ENCODE data around the gene ZDHHC18. TPM values are rescaled to one million over a fixed set of nuclear protein-coding genes. Genes with fewer than 3 reads are reported as not detected.
"Not testable (repeated sequence)": the region's sequence is repeated elsewhere in the genome, so short reads cannot be mapped to it uniquely, and the experiment has no call there.

The ZDHHC18 gene
- total RNA-seq, 2 experiments from 2014 or later, result 45.1 to 55.0 TPM

DNA sequence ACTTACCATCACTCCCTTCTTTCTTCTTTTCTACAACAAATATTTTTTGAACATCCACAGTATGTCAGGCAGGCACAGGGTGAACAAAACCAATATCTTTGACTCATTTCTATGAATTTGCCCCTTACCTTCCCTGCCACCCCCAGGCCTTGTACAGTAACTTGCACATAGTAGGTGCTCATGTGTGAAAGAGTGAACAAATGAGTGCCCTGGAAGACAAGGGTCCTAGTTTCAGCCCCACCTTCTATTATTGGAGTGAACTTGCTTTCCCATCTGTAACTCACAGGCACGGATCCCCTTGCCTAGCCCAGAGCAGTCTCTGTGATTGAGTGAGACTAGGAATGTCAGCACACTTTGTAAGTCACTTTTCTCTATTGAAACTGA lies 12.8 kb downstream of the ZDHHC18 start:
- ChIA-PET POLR2A (no interaction called here), CTCF (interaction anchor here (1.1 to 1.8 kb wide), 5 partner anchors 11 to 51 kb away, joined by 3 to 7 read pairs (median 4); partner anchors contain the start of gene ZDHHC18)
- H3K4me3 Mint-ChIP-seq, result no peak overlapping the region
- H3K4me1 Mint-ChIP-seq, result peaks cover 26% of the 10 kb centered on the region
- peak overlapping the region; percentile 66 for H3K27ac Mint-ChIP-seq
- DNase-seq, result no peak
- H3K36me3 Mint-ChIP-seq (ENCODE audit: low read depth), result peaks cover 39% of the 10 kb centered on the region
- no peaks in the 10 kb centered on the region for H3K27me3 Mint-ChIP-seq
- H3K9me3 Mint-ChIP-seq, result no peaks in the 10 kb centered on the region

DNA sequence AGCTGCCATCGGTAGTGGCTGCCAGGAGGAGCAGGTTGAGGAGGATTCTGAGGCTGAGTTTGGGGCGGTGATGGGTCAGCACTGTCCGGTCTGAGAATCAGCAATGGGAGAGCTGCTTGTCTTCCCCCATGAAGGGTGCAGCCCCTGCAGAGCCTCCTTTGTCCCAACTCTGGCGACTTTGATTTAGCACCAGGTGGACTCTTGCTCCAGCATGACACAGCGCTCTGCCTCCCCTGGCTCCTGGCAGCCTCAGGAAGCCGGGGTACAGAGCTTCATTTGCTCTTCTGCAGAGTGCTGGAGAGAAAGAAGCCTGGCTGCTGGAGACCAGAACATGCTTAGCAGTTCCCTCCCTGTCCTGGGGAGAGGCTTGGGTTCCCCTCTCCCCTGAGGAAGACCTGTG lies 13.3 kb downstream of the ZDHHC18 start:
- CTCF ChIA-PET, result interaction anchor here (0.5 to 1.8 kb wide), 5 partner anchors 14 to 51 kb away, joined by 3 to 5 read pairs (median 3); partner anchors contain the start of gene ZDHHC18
- no peak for DNase-seq
- Mint-ChIP-seq H3K27ac (no peak overlapping the region), H3K4me3 (no peak overlapping the region), H3K9me3 (no peaks in the 10 kb centered on the region), H3K4me1 (peaks cover 21% of the 10 kb centered on the region), H3K36me3 (ENCODE audit: low read depth) (peaks cover 35% of the 10 kb centered on the region), H3K27me3 (no peaks in the 10 kb centered on the region)
- POLR2A ChIA-PET, result no interaction called here

DNA sequence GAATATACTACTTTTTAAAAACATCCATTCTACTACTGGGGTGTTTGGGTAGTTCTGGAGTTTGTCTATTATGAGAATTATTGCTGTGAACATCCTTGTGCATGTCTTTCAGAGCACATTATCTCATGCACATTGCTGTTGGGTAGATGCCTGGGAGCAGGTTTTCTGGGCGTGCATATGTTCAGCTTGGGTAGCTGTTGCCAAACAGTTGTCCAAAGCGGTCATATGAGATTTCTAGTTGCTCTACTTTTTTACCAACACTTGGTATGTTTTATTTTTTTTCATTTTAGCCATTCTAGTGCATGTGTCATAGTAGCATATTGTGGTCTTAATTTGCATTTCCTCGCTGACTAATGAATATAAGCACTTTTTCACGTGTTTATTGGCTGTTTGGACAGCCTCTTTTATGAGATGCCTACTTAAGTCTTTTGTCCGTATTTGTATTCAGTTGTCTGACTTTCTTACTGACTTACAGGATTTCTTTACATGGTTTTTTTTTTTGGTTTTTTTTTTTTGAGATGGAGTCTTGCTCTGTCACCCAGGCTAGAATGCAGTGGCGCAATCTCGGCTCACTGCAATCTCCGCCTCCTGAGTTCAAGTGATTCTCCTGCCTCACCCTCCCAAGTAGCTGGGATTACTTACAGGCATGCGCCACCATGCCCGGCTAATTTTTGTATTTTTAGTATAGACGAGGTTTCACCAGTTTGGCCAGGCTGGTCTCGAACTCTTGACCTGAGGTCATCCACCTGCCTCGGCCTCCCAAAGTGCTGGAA lies 18.1 kb downstream of the ZDHHC18 start:
- Mint-ChIP-seq H3K4me3 (no peak overlapping the region), H3K9me3 (no peaks in the 10 kb centered on the region), H3K36me3 (ENCODE audit: low read depth) (peaks cover 27% of the 10 kb centered on the region), H3K4me1 (no peaks in the 10 kb centered on the region), H3K27ac (no peak overlapping the region), H3K27me3 (no peaks in the 10 kb centered on the region)
- ChIA-PET POLR2A (no interaction called here), CTCF (interaction anchor here (0.9 to 2.3 kb wide), 3 partner anchors 11 to 16 kb away, joined by 3 to 7 read pairs (median 5); no protein-coding TSS in a partner anchor)
- no peak for DNase-seq

DNA sequence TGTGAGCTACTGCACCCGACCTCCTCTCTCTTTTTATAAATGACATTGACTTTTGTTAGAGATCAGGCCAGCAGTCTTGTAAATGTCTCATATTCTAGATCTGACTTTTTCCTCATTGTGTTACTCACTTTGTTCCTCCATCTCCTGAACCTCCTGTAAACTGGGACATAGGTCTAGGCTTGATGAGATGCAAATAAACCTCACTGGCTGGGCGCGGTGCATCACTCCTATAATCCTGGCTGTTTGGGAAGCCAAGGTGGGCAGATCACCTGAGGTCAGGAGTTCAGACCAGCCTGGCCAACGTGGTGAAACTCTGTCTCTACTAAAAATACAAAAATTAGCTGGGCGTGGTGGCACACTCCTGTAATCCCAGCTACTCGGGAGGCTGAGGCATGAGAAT lies 21.3 kb downstream of the ZDHHC18 start:
- H3K4me3 Mint-ChIP-seq, DNase-seq, H3K4me1 Mint-ChIP-seq, H3K27me3 Mint-ChIP-seq, H3K9me3 Mint-ChIP-seq, POLR2A ChIA-PET: not testable (repeated sequence)
- Mint-ChIP-seq H3K36me3 (ENCODE audit: low read depth) (peaks cover 47% of the 10 kb centered on the region), H3K27ac (peak overlapping the region; percentile 42)
- CTCF ChIA-PET, result interaction anchor here (0.9 to 1.6 kb wide), 2 partner anchors 14 to 16 kb away, joined by 3 read pairs; no protein-coding TSS in a partner anchor

DNA sequence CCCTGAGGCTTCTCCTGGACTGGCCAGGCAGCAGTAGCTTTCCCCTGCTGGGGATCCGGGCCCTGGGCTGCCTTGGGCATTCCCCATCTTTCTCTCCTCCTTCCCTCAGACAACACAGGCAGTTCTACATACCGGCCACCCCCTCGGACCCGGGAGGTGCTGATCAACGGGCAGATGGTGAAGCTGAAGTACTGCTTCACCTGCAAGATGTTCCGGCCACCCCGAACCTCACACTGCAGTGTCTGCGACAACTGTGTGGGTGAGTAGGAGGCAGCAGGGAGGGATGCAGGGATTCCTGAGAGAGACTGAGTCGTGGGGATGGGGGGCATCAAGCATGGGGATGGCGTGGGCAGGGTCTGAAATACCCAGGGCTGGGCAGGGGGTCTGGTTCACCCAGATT lies 22.0 kb downstream of the ZDHHC18 start:
- H3K4me1 Mint-ChIP-seq, result no peaks in the 10 kb centered on the region
- DNase-seq, result no peak
- H3K27ac Mint-ChIP-seq, result no peak overlapping the region
- H3K9me3 Mint-ChIP-seq, result no peaks in the 10 kb centered on the region
- ChIA-PET CTCF (interaction anchor here (0.8 to 1.6 kb wide), 2 partner anchors 15 to 39 kb away, joined by 3 to 4 read pairs; no protein-coding TSS in a partner anchor), POLR2A (interaction anchor here (0.9 kb wide), 1 partner anchor 10 kb away, joined by 3 read pairs; no protein-coding TSS in a partner anchor)
- no peak overlapping the region for H3K4me3 Mint-ChIP-seq
- no peaks in the 10 kb centered on the region for H3K27me3 Mint-ChIP-seq
- H3K36me3 Mint-ChIP-seq (ENCODE audit: low read depth), result peaks cover 52% of the 10 kb centered on the region

DNA sequence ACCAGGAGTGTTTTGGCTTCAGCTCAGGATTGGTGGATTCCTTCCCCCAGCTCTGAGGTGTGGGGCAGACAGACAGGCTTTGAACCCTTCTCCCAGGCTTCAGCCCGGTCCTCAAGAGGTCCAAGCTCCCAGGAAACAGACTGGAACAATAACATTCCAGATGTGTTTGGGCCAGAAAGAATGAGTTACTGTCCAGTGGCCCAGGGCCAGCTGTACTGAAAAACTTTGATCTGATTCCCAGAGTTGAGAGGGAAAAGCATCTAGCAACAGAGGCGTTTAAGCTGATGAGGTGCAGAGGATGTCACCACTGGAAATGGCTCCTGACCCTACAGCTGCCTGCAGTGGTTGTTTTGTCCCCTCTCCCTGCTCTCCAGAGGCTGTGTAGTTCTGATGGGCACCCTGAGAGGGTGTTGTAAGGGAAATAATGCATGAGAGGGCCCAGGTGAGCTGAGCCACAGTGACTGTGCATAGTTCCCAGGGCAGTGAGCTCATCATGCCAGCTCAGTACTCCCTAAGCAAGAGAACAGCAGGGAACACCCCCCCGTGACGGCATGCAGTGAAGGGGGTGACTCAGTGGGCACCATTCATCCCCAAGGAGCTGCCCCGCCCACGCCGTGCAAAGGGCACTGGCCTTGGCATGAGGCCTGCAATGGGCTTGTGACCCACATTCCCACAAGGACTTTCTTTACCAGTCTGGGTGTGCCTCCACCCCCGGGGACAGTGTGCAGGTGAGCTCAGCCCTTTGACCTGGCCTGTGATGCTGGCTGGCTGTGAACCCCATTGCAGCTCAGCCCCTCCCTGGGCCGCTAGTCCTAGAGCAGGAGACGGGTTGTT lies 22.7 kb downstream of the ZDHHC18 start:
- Mint-ChIP-seq H3K27ac (no peak overlapping the region), H3K4me3 (no peak overlapping the region), H3K27me3 (no peaks in the 10 kb centered on the region), H3K4me1 (no peaks in the 10 kb centered on the region), H3K9me3 (no peaks in the 10 kb centered on the region), H3K36me3 (ENCODE audit: low read depth) (peaks cover 52% of the 10 kb centered on the region)
- POLR2A ChIA-PET, result interaction anchor here (0.9 kb wide), 1 partner anchor 9 kb away, joined by 3 read pairs; no protein-coding TSS in a partner anchor
- DNase-seq, result no peak
- CTCF ChIA-PET, result interaction anchor here (0.6 to 1.6 kb wide), 4 partner anchors 10 to 54 kb away, joined by 3 to 4 read pairs (median 4); no protein-coding TSS in a partner anchor

DNA sequence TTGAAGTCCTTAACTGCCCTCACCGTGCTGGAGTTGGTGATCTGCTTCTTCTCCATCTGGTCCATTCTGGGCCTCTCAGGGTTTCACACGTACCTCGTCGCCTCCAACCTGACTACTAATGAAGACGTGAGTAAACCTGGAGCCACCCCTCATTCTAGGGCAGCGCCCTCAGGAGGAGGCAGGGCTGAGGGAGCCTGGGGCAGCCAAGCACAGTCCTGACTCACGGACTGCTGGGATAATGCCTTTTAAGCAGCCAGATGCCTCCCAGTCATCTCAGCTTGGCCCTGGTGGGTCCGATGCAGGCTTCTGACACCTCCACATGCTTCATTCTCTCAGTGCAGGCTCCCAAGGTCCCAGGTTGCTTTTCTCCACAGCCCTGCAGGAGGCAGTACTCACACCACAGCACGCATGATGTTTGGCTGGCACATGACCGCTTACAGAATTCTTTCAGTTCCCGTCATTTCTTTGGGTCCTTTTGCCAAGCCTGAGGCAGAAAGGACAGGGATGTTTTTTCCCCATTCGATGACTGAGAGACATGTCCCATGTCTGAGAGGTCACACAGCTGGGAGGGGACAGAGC lies 24.7 kb downstream of the ZDHHC18 start:
- H3K36me3 Mint-ChIP-seq (ENCODE audit: low read depth), result peaks cover 54% of the 10 kb centered on the region
- H3K27me3 Mint-ChIP-seq, result no peaks in the 10 kb centered on the region
- CTCF ChIA-PET, result interaction anchor here (1.2 to 1.4 kb wide), 4 partner anchors 10 to 381 kb away, joined by 3 read pairs; no protein-coding TSS in a partner anchor
- no peak for DNase-seq
- POLR2A ChIA-PET, result no interaction called here
- no peaks in the 10 kb centered on the region for H3K9me3 Mint-ChIP-seq
- H3K27ac Mint-ChIP-seq, result no peak overlapping the region
- no peaks in the 10 kb centered on the region for H3K4me1 Mint-ChIP-seq
- H3K4me3 Mint-ChIP-seq, result no peak overlapping the region

DNA sequence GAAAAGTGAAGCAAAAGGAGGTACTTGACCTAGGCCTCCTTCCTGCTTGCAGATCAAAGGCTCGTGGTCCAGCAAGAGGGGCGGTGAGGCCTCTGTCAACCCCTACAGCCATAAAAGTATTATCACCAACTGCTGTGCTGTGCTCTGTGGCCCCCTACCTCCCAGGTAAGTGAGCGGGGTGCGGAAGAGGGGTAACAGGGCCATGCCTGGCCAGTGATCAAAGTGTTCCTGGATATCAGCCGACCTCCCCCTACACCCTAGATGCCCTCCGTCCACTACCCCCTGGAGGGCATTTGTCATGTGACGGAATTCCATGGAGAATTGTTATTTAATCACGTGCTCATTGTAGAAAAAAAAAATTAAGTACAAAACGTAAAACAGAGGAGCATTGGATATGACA lies 26.2 kb downstream of the ZDHHC18 start:
- Mint-ChIP-seq H3K27ac (peak overlapping the region; percentile 39), H3K9me3 (no peaks in the 10 kb centered on the region), H3K36me3 (ENCODE audit: low read depth) (peaks cover 48% of the 10 kb centered on the region), H3K4me1 (no peaks in the 10 kb centered on the region), H3K27me3 (no peaks in the 10 kb centered on the region), H3K4me3 (no peak overlapping the region)
- CTCF ChIA-PET, result no interaction called here
- no peak for DNase-seq
- POLR2A ChIA-PET, result no interaction called here

DNA sequence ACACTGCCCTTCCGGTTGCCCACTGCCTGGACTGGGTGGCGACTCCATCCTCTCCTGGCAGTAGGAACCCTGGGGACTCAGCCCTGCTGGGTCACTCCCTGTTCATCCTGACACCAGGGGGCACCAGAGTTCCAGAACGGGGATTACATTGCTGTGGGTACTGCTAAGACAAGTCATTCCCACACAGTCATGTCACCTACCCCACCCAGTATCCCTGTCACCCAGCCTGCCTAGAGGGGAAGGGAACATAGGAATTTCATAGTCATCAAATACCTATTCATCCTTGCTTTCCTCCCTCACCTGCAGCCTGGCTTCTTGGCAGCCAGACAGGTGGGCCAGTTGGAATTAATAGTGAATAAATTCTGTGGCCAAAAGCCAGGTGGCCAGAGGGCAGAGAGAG lies 26.7 kb downstream of the ZDHHC18 start:
- DNase-seq, result peak; percentile 84
- Mint-ChIP-seq H3K27ac (no peak overlapping the region), H3K27me3 (no peaks in the 10 kb centered on the region), H3K36me3 (ENCODE audit: low read depth) (peaks cover 45% of the 10 kb centered on the region), H3K4me1 (no peaks in the 10 kb centered on the region), H3K9me3 (no peaks in the 10 kb centered on the region), H3K4me3 (no peak overlapping the region)
- ChIA-PET CTCF (no interaction called here), POLR2A (no interaction called here)

DNA sequence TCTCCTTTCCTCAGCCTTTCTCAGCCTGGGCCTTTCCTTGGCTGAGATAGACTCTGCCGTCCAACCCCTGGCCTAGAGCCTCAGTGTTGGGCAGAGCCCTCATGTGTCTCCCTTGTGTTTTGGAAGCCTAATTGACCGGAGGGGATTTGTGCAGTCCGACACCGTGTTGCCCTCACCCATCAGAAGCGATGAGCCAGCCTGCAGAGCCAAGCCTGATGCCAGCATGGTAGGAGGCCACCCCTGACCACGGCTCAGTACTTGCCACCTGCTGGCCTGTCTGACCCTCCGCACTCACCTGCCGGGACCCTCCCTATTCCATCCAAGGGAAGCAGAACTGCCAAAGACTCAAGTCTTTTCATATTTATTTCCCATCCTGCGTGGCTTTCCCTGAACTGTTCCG lies 27.1 kb downstream of the ZDHHC18 start:
- ChIA-PET CTCF (no interaction called here), POLR2A (no interaction called here)
- H3K27me3 Mint-ChIP-seq, result no peaks in the 10 kb centered on the region
- H3K36me3 Mint-ChIP-seq (ENCODE audit: low read depth), result peaks cover 42% of the 10 kb centered on the region
- H3K9me3 Mint-ChIP-seq, result no peaks in the 10 kb centered on the region
- no peak overlapping the region for H3K4me3 Mint-ChIP-seq
- H3K27ac Mint-ChIP-seq, result no peak overlapping the region
- DNase-seq, result no peak
- H3K4me1 Mint-ChIP-seq, result no peaks in the 10 kb centered on the region

DNA sequence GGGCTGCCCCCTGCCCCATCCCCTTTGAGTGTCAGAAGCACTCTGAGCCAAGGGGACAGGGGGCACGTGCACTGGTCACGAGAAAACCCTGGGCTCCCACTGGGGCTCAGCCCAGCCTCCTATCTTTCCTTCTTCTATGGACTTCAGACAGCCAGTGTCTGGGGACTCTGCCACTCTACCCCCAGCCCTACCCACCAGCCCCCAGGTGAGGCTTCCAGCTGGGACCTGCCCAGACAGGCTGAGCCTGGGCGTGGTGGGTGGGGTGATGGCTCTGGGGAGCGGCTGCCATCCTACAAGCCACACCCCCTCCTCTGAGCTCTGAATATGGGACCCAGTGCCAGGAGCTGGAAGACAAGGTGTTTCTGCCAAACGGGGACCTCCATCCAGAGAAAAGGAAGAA lies 28.4 kb downstream of the ZDHHC18 start:
- H3K4me1 Mint-ChIP-seq, result no peaks in the 10 kb centered on the region
- peaks cover 35% of the 10 kb centered on the region for H3K36me3 Mint-ChIP-seq (ENCODE audit: low read depth)
- no peaks in the 10 kb centered on the region for H3K9me3 Mint-ChIP-seq
- ChIA-PET POLR2A (no interaction called here), CTCF (interaction anchor here (1.1 to 1.8 kb wide), 5 partner anchors 16 to 29 kb away, joined by 3 to 6 read pairs (median 4); partner anchors contain the start of gene ZDHHC18)
- no peak overlapping the region for H3K27ac Mint-ChIP-seq
- H3K27me3 Mint-ChIP-seq, result no peaks in the 10 kb centered on the region
- H3K4me3 Mint-ChIP-seq, result no peak overlapping the region
- no peak for DNase-seq

DNA sequence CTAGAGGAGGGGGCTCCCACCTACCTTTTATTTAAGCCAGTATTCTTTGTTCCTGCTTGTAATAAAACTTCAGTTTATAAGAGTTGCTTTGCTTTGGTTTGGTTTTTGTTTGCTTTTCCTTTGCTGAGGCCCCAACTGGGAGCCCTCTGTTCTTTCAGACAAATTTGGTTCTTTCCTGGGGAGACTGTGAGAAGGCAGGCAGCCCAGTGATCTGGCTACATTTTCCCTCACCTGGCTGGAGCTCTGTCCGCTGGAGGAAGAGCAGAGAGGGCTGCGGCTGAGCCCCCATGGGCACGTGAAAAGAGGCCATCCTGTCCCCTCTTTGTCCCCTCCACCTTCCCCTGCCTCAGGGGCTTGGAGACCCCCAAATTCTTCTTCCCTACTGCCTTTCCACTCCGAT lies 29.1 kb downstream of the ZDHHC18 start:
- POLR2A ChIA-PET, result interaction anchor here (1.6 kb wide), 1 partner anchor 9 kb away, joined by 5 read pairs; no protein-coding TSS in a partner anchor
- H3K4me1 Mint-ChIP-seq, result no peaks in the 10 kb centered on the region
- no peaks in the 10 kb centered on the region for H3K27me3 Mint-ChIP-seq
- H3K9me3 Mint-ChIP-seq, result no peaks in the 10 kb centered on the region
- H3K4me3 Mint-ChIP-seq, result no peak overlapping the region
- H3K27ac Mint-ChIP-seq, result no peak overlapping the region
- peaks cover 29% of the 10 kb centered on the region for H3K36me3 Mint-ChIP-seq (ENCODE audit: low read depth)
- no peak for DNase-seq
- CTCF ChIA-PET, result interaction anchor here (0.6 to 1.8 kb wide), 8 partner anchors 9 to 32 kb away, joined by 3 to 6 read pairs (median 4); partner anchors contain the start of gene ZDHHC18
